Mucosa of descending colon (tissue), 3 donors: ENCODE measurements around the gene DDX52. TPM values are rescaled to one million over a fixed set of nuclear protein-coding genes. Genes with fewer than 3 reads are reported as not detected.

Experiments used
- ATAC-seq: fragments of 200-7000 bp; cut with Tn5 transposase; one replicate; pipeline ENCODE4 v1.9.1; 2020; ENCODE audit warnings: mild to moderate bottlenecking, moderate library complexity
- DNase-seq, 3 donors: peaks; one replicate each; pipeline ENCODE4 v3.0.0-alpha.2; 2020
- H3K36me3 ChIP-seq: fragments of 200-600 bp; one replicate; pipeline ENCODE4 v1.8.0; 2021; ENCODE audit warnings: low read depth, mild to moderate bottlenecking
- H3K4me1 ChIP-seq: fragments of 200-600 bp; one replicate; pipeline ENCODE4 v1.8.0; 2021; ENCODE audit warnings: low read depth, mild to moderate bottlenecking
- H3K4me3 ChIP-seq: fragments of 200-600 bp; one replicate; pipeline ENCODE4 v1.8.0; 2021; ENCODE audit warnings: mild to moderate bottlenecking
- H3K9me3 ChIP-seq: fragments of 200-600 bp; one replicate; pipeline ENCODE4 v1.8.0; 2021; ENCODE audit warnings: mild to moderate bottlenecking
- intact Hi-C, 2 donors: fragments of 100-400 bp; cut with DNase I in 1 of 2; cut with micrococcal nuclease in 1 of 2; formaldehyde crosslinking; loops; one replicate each; pipeline versions ENCODE4 v1.11.0 to v1.11.1; 2022; cut with DNase I, micrococcal nuclease
- total RNA-seq, 3 donors: library from RNA; stranded (reverse); fragmentation: NEBNext Ultra II Directional in 2 of 3; extraction: Animal tissue kit (Norgen Biotek cat#: 25700) in 2 of 3; gene quantifications; one replicate each; pipeline versions ENCODE4 v1.2.1 to v1.2.4, GENCODE V29; 2021 to 2023
- TF ChIP-seq, protein P1 (sequence below): fragments of 200-600 bp; IDR thresholded peaks from one replicate; pipeline ENCODE4 v1.8.0; 2022; ENCODE audit warnings: antibody characterized with exemption, mild to moderate bottlenecking
- donor health status: DM: no; HTN: no; CAD: no; lungs with moderate emphysema.
- donor health status: DM: no; HTN: no; CAD: no.
- donor health status: DM: no; HTN: yes; CAD: no.

Gene DDX52
- total RNA-seq, 3 donors from 2014 or later: 22.3 to 26.9 (median 26.0) TPM

- DNase-seq (no peak), ATAC-seq (no peak)
- Histone ChIP-seq H3K4me3 (no peak overlapping the region), H3K9me3 (no peaks in the 10 kb centered on the region), H3K4me1 (peaks cover 12% of the 10 kb centered on the region), H3K36me3 (no peaks in the 10 kb centered on the region)
- TF ChIP-seq, protein P1, sequence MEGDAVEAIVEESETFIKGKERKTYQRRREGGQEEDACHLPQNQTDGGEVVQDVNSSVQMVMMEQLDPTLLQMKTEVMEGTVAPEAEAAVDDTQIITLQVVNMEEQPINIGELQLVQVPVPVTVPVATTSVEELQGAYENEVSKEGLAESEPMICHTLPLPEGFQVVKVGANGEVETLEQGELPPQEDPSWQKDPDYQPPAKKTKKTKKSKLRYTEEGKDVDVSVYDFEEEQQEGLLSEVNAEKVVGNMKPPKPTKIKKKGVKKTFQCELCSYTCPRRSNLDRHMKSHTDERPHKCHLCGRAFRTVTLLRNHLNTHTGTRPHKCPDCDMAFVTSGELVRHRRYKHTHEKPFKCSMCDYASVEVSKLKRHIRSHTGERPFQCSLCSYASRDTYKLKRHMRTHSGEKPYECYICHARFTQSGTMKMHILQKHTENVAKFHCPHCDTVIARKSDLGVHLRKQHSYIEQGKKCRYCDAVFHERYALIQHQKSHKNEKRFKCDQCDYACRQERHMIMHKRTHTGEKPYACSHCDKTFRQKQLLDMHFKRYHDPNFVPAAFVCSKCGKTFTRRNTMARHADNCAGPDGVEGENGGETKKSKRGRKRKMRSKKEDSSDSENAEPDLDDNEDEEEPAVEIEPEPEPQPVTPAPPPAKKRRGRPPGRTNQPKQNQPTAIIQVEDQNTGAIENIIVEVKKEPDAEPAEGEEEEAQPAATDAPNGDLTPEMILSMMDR: no peak
- intact Hi-C loops: no loop called here
Observed at GRCh38 chr17:37604556-37604955, 38.7 kb downstream of the DDX52 start.

- H3K36me3 ChIP-seq: no peaks in the 10 kb centered on the region
- ATAC-seq (no peak), DNase-seq (no peak)
- H3K4me1 ChIP-seq: no peaks in the 10 kb centered on the region
- no peak overlapping the region for H3K4me3 ChIP-seq
- TF ChIP-seq, protein P1: no peak
- H3K9me3 ChIP-seq: no peaks in the 10 kb centered on the region
- intact Hi-C loops: no loop called here
Observed at GRCh38 chr17:37598145-37598544, 45.1 kb downstream of the DDX52 start.

GRCh38 chr17:37592291-37592690, 51.0 kb downstream of the DDX52 start:
- no peaks in the 10 kb centered on the region for H3K4me1 ChIP-seq
- TF ChIP-seq, protein P1: no peak
- DNase-seq (no peak), ATAC-seq (no peak)
- H3K36me3 ChIP-seq: no peaks in the 10 kb centered on the region
- intact Hi-C loops: no loop called here
- no peaks in the 10 kb centered on the region for H3K9me3 ChIP-seq
- no peak overlapping the region for H3K4me3 ChIP-seq

- no peak for DNase-seq
- ATAC-seq: no peak
- no peaks in the 10 kb centered on the region for H3K4me1 ChIP-seq
- no peak overlapping the region for H3K4me3 ChIP-seq
- H3K9me3 ChIP-seq: no peaks in the 10 kb centered on the region
- TF ChIP-seq, protein P1: no peak
- no peaks in the 10 kb centered on the region for H3K36me3 ChIP-seq
- intact Hi-C loops: no loop called here
Observed at GRCh38 chr17:37585066-37585465, 58.2 kb downstream of the DDX52 start.

DNA sequence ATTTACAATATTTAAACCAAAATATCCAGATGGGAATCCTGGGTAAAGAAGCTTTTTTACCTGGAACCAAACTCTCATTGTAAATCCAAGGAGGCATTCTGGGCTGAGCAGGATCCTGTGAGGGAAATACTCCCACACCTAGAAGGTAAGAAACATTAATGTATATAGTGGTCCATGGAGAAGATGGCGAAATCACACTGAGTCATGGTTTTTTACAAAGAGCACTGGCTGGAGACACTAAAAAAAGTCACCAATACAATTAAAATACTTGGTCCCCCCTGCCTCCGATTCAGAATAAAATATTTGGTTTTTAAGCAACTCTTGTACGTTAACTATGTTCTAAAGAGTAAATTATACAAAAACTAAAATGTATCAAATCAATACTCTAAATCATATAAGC, 67.0 kb downstream of the DDX52 start:
- intact Hi-C loops: no loop called here
- Histone ChIP-seq H3K4me1 (no peaks in the 10 kb centered on the region), H3K9me3 (no peaks in the 10 kb centered on the region), H3K36me3 (no peaks in the 10 kb centered on the region), H3K4me3 (no peak overlapping the region)
- DNase-seq: no peak
- TF ChIP-seq, protein P1: no peak
- no peak for ATAC-seq

DNA sequence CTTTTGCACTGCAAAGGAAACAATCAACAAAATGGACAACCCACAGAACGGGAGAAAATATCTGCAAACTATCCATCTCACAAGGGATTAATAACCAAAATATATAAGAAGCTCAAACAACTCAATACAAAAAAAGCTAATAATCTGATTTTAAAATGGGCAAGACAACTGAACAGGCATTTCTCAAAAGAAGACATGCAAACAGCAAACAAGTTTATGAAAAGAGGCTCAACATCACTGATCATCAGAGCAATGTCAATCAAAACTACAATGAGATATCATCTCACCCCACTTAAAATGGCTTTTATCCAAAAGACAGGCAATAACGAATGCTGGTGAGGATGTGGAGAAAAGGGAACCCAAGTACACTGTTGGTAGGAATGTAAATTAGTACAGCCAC, 68.8 kb downstream of the DDX52 start:
- H3K9me3 ChIP-seq: no peaks in the 10 kb centered on the region
- DNase-seq (no peak), ATAC-seq (no peak)
- H3K4me1 ChIP-seq: no peaks in the 10 kb centered on the region
- TF ChIP-seq, protein P1: no peak
- intact Hi-C loops: no loop called here
- no peaks in the 10 kb centered on the region for H3K36me3 ChIP-seq
- H3K4me3 ChIP-seq: no peak overlapping the region
